GM21576 (cell line): ENCODE results near the gene PIK3C2G.

ENCODE experiments used
- ATAC-seq: cut with Tn5 transposase; IDR thresholded peaks from one replicate; pipeline ENCODE4 v1.9.1; 2021; ENCODE audit warnings: mild to moderate bottlenecking, moderate library complexity; ENCODE audit not compliant: unreplicated experiment

PIK3C2G gene

GRCh38 chr12:18270958-18271460 is 9.7 kb downstream of the PIK3C2G start:
- no peak for ATAC-seq

DNA sequence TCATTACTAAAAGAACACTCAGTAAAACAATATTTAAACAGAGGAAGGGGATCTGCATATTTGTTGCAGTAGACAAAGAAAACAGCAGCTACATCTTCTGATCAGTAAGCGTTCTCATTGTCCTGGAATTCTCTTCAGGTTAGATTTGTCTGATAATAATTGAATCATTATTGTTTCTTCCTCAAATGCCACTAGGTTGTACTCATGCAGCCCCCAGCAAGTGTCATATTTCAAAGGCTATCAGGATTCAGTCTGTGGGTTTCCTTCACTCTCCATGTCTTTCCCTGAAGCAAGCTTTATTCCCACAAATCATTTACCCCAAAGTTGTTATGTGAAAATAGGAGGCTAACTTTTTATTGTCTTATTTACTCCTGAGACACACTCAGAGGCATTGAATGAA is 14.7 kb downstream of the PIK3C2G start:
- no peak for ATAC-seq

DNA sequence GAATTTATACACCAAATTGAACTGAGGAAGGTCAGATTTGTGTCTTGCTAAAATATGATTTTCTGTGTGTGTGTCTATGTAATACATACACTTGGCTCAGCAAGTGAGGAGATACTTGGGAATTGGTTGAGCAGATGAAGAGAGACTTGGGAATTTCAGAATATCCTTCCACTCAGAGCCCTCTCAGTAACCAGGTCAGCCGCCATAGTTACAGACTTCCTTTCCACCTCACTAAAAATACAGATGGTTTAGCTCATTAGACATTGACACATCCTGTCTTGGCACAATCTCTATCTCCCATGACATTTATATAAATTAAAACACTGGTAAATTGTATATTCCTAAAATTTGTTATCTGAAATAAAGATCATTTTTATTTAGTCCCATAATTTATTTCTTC is 15.9 kb downstream of the PIK3C2G start:
- no peak for ATAC-seq

- ATAC-seq, result no peak
Observed at GRCh38 chr12:18280728-18281127, 19.4 kb downstream of the PIK3C2G start.

DNA sequence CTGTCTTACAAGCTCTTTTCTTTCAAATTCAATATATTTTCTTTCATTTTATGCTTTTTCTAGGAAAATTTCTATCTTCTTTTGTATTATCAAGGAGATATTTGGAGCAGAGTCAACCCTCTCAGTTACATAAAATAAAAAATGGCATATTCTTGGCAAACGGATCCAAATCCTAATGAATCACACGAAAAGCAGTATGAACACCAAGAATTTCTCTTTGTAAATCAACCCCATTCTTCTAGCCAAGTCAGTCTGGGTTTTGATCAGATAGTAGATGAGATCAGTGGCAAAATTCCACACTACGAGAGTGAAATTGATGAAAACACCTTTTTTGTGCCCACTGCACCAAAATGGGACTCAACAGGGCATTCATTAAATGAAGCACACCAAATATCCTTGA is 20.6 kb downstream of the PIK3C2G start:
- no peak for ATAC-seq

DNA sequence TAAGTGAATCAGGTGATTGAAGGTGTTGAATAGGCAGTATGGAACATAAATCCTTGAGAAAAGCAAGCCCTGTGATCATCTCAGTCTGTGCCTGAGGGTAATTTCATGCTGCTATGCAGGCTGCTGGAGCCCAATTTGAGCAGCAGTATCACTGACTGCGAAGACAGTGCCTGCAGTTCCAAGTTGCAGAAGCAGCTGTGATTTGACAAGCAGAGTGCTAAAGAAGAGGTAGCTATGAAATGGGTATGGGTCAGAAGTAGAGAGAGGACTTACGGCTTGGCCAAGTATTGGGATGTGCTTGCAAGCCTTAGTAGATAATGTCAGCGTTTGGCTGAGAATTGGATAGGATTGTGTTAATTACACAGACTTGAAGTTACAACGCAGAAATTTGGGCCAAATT is 22.5 kb downstream of the PIK3C2G start:
- no peak for ATAC-seq

GRCh38 chr12:18284386-18284785 is 23.1 kb downstream of the PIK3C2G start:
- no peak for ATAC-seq

GRCh38 chr12:18285161-18285560 is 23.8 kb downstream of the PIK3C2G start:
- ATAC-seq, result no peak

DNA sequence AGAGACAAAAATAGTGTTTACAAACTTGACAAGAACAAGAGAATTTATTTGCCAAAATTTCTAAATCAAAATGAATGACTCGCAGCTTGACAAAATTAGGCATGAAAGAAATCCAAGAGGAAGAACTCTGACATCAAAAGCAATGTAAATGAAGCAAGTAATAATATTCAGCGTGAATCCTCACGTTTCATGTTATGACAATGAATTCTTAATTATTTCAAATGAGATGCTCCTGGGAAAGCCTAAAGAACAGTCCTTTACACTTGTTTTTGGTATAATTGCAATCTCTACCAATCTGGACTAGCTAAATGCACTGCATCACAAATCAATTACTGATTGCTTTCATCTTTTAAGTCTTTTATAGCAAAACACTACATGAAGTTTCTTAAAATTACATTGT is 29.1 kb downstream of the PIK3C2G start:
- no peak for ATAC-seq

DNA sequence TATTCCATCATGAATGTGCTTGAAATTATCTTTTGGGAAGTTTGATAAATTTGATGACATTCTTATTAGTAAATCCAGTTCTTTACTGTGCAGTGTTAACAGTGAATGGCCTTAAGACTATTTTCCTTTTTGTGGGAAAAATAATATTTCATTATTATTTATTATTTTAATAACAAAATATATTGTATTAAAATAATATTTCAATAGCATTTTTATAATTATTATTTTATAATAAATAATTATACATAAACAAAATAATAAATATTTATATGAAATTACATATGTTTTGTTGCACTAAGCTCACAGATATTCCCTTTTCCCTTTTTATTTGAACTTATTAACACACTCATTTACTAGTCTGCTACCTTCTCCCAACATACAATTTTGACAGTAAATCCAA is 33.6 kb downstream of the PIK3C2G start:
- ATAC-seq, result no peak

- no peak for ATAC-seq
Observed at GRCh38 chr12:18296201-18296908, 35.0 kb downstream of the PIK3C2G start.

- ATAC-seq, result no peak
Observed at GRCh38 chr12:18296909-18297280, 35.6 kb downstream of the PIK3C2G start.

DNA sequence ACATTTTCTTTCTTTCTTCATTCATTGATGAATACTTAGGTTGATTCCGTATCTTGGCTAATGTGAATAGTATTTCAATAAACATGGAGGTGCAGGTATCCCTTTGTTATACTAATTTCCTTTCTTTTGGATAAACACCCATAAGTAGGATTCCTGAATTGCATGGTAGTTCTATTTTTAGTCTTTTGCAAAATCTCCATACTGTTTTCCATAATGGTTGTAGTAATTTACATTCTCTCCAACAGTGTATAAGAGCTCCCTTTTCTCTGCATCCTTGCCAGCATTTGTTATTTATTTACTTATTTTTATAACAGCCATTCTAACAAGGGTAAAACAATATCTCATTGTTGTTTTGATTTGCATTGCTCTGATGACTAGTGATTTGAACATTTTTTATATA is 36.6 kb downstream of the PIK3C2G start:
- ATAC-seq, result no peak

DNA sequence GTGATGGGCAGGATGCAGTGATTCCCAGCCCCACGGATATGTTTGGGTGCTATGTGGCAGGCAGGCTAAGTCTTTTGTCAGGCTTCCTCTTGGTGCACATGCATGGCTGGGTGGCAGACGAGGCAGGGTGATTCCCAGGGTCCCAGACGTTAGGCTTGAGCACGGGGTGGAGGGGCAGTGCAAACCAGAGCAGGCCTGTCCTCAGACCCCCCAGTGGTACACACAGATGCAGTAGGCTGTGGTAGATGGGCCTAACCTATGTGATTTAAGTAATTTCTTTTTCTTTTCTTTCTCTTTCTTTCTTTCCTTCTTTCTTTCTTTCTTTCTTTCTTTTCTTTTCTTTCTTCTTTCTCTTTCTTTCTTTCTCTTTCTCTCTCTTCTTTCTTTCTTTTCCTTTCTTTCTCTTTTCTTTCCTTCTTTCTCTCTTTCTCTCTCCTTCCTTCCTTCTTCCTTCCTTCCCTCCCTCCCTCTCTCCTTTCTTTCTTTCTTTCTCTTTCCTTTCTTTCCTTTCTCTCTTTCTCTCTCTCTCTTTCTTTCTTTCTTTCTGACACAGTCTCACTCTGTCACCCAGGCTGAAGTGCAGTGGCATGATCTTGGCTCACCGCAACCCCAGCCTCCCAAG is 41.6 kb downstream of the PIK3C2G start:
- no peak for ATAC-seq

DNA sequence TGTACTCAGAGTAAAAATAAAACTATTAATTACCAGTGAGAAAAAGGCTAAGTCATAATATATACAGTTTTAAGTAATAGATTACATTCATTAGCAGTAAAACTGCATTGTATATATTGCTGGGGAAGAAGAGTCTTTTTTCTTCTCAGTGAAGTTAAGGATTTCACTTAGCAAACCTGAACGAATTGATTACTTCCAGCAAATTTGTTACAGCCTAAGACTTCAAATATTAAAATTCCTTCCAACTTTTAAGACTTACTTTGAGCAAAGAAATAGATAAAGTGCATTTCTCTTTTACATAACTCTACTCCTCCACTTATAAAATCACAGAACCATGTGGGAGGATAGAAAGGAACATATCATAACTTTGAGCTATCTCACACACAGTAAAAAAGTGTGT is 43.3 kb downstream of the PIK3C2G start:
- ATAC-seq, result no peak

DNA sequence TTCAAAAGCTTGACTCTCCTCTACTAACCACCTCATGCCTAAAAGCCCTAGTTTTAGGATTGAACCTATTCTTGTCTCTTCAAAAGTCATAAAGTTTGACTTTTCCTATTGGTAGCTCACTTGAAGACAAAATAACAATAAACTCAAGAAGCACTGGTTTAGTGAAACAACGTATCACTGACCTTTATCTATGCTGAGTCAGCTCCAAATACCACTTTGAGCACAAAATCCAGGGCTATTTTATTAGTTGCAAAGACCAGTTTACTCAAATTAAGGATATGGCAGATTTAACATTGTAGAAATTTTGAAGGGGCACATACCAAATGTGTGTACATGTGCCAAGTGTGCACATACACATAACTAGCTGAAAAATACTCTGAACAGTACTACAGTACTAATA is 45.0 kb downstream of the PIK3C2G start:
- no peak for ATAC-seq

- no peak for ATAC-seq
Observed at GRCh38 chr12:18313306-18313705, 52.0 kb downstream of the PIK3C2G start.

DNA sequence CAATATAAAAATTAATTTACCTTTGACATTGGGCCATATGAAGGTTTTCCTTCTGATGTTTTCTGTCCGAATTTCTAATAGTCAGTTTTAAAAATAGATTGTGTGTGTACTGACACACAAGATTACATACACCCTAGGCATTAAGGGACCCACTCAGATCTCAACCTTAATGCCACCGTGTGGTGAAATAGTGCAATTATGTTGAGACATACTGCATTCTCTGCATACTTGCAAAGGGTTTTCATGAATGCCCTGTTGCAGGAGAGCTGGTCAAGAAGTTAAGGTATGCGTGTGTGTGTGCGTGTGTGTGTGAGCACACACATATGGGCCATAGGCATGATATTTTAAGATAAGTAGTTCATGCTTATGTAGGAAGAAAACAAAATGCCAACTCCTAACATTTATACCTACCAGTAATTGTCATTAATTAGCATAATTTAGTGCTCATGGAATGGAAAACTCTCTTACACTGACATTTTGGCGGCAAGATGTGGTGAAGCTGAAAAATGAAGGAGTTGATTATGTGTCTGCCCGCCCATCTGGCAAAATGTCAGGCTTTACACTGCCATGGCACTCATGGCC is 58.8 kb downstream of the PIK3C2G start:
- no peak for ATAC-seq

GRCh38 chr12:18320976-18321375 is 59.7 kb downstream of the PIK3C2G start:
- ATAC-seq, result no peak

- no peak for ATAC-seq
Observed at GRCh38 chr12:18323159-18323558, 61.8 kb downstream of the PIK3C2G start.

DNA sequence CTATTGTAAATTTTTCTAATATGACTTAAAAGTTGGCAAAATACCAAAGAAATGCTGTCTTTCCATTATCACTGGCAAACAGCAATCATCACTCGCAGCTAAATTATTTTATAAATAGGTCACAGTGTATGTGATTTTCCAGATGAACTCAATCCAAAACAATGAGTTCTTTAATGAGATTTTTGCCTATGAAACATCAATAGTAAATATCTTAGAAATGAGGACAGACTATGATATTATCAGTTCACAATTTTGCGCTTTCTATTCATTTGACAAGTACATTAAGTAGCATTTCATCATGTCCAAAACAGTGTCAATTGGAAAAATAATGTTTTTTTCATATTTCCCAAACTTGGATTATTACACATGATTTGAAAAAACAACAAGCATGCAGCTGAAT is 65.7 kb downstream of the PIK3C2G start:
- no peak for ATAC-seq

- no peak for ATAC-seq
Observed at GRCh38 chr12:18332173-18332572, 70.9 kb downstream of the PIK3C2G start.
